Kidney epithelial cell (primary cell): ENCODE measurements around the gene ORAI2. TPM values are rescaled to one million over a fixed set of nuclear protein-coding genes. Genes with fewer than 3 reads are reported as not detected.

ENCODE experiments used
- DNase-seq: peaks from one replicate; pipeline ENCODE4 v3.0.0-alpha.2; 2010; ENCODE audit warnings: low read depth
- H3K27me3 ChIP-seq: 2 replicates; pipeline ENCODE4 v1.6.0; 2011; ENCODE audit warnings: low read length; ENCODE audit not compliant: control insufficient read depth, insufficient read depth
- H3K36me3 ChIP-seq: 2 replicates; pipeline ENCODE4 v1.5.1; 2011; ENCODE audit warnings: low read length; ENCODE audit not compliant: control insufficient read depth, insufficient read depth
- H3K4me3 ChIP-seq: 2 replicates; pipeline ENCODE4 v1.5.1; 2011; ENCODE audit warnings: low read depth, mild to moderate bottlenecking, control low read depth, low read length
- CTCF ChIP-seq: IDR thresholded peaks from 2 replicates; pipeline ENCODE4 v1.5.1; 2011; ENCODE audit warnings: mild to moderate bottlenecking, moderate library complexity, low read length, control low read depth, inconsistent platforms; ENCODE audit not compliant: insufficient read depth, poor library complexity, severe bottlenecking
- total RNA-seq: library from RNA; depleted of rRNA; stranded (reverse); fragments of >200 nt; gene quantifications from 2 replicates; pipeline ENCODE4 v1.2.3, GENCODE V29; 2015

ORAI2 gene
- total RNA-seq: 47.2 and 56.2 TPM in 2 replicates

- TF ChIP-seq CTCF: no peak
- no peaks in the 10 kb centered on the region for H3K27me3 ChIP-seq
- no peak for DNase-seq
- no peaks in the 10 kb centered on the region for H3K36me3 ChIP-seq
- peak within 1 kb of the TSS; percentile 94 for H3K4me3 ChIP-seq
These were observed at the start of gene ORAI2 for GRCh38 chr7:102433219-102434038. Gene ORAI2 (plus strand): TSS chr7:102433575. CDS start chr7:102438957, 5,382 bp downstream.

DNA sequence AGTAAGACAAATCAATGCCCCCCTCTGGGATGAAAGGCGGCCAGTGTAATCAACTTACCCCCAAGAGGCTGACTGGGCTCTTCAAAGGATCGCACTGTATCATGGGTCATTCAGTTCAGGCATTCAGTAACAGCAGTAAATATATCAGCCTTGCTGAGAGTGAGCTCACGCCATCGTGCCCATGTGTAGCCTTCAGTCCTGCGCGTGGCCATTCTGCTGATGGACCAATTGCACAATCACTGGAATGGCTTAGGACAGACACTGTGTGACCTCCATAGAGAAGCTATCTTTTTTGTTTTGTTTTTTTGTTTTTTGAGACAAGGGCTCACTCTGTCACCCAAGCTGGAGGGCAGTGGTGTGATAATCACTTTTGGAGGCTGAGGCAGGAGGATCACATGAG is 46.3 kb upstream of the ORAI2 start:
- DNase-seq: no peak
- TF ChIP-seq CTCF: no peak
- Histone ChIP-seq H3K36me3 (no peaks in the 10 kb centered on the region), H3K4me3 (no peak overlapping the region), H3K27me3 (no peaks in the 10 kb centered on the region)

DNA sequence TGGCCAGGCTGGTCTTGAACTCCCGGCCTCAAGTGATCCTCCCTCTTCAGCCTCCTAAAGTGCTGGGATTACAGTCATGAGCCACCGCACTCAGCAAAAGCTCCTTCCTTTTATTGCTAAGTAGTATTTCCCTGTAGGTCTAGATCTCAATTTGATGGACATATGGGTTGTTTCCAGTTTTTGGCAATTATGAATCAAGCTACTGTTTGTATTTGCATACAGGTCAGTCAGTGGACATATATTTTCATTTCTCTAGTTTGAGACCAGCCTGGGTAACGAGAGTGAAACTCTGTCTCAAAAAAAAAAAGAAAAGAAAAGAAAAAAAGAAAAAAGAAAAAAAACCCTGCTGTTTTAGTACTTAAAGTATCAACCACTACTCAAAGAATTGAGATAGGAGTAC is 43.6 kb upstream of the ORAI2 start:
- H3K27me3 ChIP-seq: no peaks in the 10 kb centered on the region
- TF ChIP-seq CTCF: no peak
- no peak overlapping the region for H3K4me3 ChIP-seq
- DNase-seq: no peak
- H3K36me3 ChIP-seq: no peaks in the 10 kb centered on the region

DNA sequence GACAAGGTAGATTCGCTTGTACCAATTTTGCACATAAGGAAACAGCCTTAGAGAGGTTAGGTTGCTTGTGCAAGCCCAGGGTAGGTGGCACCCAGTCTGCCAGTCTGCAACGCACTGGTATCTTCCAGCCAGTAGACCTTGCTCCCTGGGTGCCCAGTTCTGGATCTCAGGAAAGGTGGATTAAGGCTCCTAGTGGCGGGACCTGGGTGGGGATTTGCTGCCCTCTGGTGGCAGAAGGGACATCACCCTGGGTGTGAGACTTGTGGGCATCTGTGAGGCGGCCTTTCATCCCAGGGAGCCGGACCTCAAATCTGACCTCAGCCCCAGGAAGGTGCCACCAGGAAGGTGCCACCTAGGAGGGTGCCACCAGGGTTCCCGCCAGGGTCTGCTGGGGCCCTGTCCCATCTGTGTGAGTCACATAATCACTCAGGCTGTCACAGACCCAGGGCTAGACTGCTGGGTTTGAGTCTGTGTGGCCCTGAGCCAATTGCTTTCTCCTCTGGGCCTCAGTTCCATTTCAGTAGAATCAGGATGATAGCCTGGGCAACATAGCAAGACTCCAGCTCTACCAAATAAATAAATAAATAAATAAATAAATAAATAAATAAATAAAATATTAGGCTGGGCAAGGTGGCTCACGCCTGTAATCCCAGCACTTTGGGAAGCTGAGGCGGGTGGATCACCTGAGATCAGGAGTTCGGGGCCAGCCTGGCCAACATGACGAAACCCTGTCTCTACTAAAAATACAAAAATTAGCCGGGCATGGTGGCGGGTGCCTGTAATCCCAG is 42.5 kb upstream of the ORAI2 start:
- H3K4me3 ChIP-seq: no peak overlapping the region
- TF ChIP-seq CTCF: peak; percentile 95
- no peaks in the 10 kb centered on the region for H3K27me3 ChIP-seq
- H3K36me3 ChIP-seq: no peaks in the 10 kb centered on the region
- no peak for DNase-seq

DNA sequence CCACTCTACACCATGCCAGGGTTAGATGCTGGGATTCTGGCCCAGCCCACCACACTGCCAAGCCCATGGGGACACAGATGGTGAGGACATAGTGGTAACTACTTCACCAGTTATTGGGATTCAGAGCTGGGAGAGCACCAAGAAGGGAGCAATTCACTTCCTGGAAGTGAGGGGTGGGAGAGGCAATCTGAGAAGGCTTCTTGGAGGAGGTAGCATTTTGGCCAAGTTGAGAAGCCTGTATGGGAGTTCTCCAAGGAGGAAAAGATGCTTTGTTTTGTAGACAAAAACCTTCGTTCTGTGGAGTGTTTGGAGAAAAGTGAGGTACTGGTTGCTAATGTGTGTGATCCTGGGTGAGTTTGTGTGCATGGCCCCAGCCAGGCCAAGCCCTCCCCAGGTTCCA is 41.0 kb upstream of the ORAI2 start:
- Histone ChIP-seq H3K4me3 (no peak overlapping the region), H3K27me3 (no peaks in the 10 kb centered on the region), H3K36me3 (no peaks in the 10 kb centered on the region)
- no peak for DNase-seq
- TF ChIP-seq CTCF: no peak
